Testis (tissue), 2 donors: ENCODE results near the gene KRTAP23-1.

Experiments used
- POLR2A ChIP-seq: fragments of 450-650 bp; IDR thresholded peaks from one replicate; pipeline ENCODE4 v1.6.1; 2017; ENCODE audit warnings: antibody characterized with exemption, mild to moderate bottlenecking, moderate library complexity
- TF ChIP-seq, protein P1 (sequence below), 3 experiments: fragments of 450-650 bp in 2 of 3; fragments of 200-600 bp in 1 of 3; sonication (generic) in 1 of 3; IDR thresholded peaks; one replicate each; pipeline ENCODE4 v1.5.1; 2016 to 2019; ENCODE audit warnings: antibody characterized with exemption in 3 of 3, mild to moderate bottlenecking in 2 of 3, moderate library complexity in 1 of 3

DNA sequence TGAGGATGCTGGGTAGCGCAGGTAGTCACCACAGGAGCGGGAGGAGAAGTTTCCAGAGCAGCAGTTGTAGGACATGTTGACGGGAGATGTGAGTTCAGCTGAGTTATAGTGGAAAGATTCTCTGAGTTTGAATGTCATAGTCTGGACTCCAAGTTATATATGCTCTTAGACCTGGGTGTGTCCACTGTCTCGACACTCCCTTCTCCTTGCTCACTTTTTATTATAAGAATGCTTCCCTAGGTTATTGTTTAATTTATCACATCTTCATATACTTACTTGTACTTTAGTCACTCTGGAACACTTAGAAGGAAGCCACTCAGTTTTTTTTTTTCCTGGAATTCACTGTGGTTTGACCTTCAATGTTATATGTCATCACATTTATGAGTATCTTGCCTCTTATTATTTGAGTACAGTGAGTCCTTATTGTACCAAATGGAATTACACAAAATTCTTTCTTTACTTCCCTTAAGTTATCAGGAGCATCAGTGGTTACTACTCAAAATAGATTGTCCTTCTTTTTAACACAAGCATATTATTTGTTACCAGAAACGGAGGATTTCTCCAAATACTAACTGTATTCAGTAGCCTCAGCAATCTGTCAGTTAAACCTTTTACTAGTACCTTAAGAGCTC, 23.8 kb upstream of the KRTAP23-1 start, which contains the start of gene KRTAP13-2:
- TF ChIP-seq POLR2A, result no peak
- TF ChIP-seq, protein P1, sequence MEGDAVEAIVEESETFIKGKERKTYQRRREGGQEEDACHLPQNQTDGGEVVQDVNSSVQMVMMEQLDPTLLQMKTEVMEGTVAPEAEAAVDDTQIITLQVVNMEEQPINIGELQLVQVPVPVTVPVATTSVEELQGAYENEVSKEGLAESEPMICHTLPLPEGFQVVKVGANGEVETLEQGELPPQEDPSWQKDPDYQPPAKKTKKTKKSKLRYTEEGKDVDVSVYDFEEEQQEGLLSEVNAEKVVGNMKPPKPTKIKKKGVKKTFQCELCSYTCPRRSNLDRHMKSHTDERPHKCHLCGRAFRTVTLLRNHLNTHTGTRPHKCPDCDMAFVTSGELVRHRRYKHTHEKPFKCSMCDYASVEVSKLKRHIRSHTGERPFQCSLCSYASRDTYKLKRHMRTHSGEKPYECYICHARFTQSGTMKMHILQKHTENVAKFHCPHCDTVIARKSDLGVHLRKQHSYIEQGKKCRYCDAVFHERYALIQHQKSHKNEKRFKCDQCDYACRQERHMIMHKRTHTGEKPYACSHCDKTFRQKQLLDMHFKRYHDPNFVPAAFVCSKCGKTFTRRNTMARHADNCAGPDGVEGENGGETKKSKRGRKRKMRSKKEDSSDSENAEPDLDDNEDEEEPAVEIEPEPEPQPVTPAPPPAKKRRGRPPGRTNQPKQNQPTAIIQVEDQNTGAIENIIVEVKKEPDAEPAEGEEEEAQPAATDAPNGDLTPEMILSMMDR (IDR thresholded peaks at IDR 0.05), result no peak
